Stimulated activated CD8-positive, alpha-beta memory T cell treated with anti-CD3 and anti-CD28 coated beads, Interleukin-4, amount 100 ng/mL, for 1 hour (primary cell): ENCODE measurements around the gene ALK.
"Not testable (repeated sequence)": the region's sequence is repeated elsewhere in the genome, so short reads cannot be mapped to it uniquely, and the experiment has no call there.

Experiments
- DNase-seq, 2 donors: peaks; one replicate each; pipeline ENCODE4 v3.0.0-alpha.2; 2020; ENCODE audit warnings: low read depth in 2 of 2, low spot score in 1 of 2

Gene ALK

GRCh38 chr2:29262681-29263260, 658.6 kb downstream of the ALK start:
- no peak for DNase-seq

- DNase-seq, result no peak
Observed at GRCh38 chr2:29261003-29261402, 660.4 kb downstream of the ALK start.

- no peak for DNase-seq
Observed at GRCh38 chr2:29260142-29260772, 661.1 kb downstream of the ALK start.

- no peak for DNase-seq
Observed at GRCh38 chr2:29259221-29259620, 662.2 kb downstream of the ALK start.

- no peak for DNase-seq
Observed at GRCh38 chr2:29255004-29255403, 666.4 kb downstream of the ALK start.

GRCh38 chr2:29253495-29254275, 667.7 kb downstream of the ALK start:
- DNase-seq, result not testable (repeated sequence)

- DNase-seq, result no peak
Observed at GRCh38 chr2:29253026-29253425, 668.4 kb downstream of the ALK start.

- DNase-seq, result no peak
Observed at GRCh38 chr2:29251406-29251805, 670.0 kb downstream of the ALK start.

- DNase-seq, result no peak
Observed at GRCh38 chr2:29250977-29251376, 670.4 kb downstream of the ALK start.

GRCh38 chr2:29249666-29250253, 671.6 kb downstream of the ALK start:
- DNase-seq, result no peak

- DNase-seq, result no peak
Observed at GRCh38 chr2:29247336-29247914, 674.0 kb downstream of the ALK start.

- DNase-seq, result no peak
Observed at GRCh38 chr2:29246383-29247300, 674.7 kb downstream of the ALK start.

- no peak for DNase-seq
Observed at GRCh38 chr2:29245742-29246382, 675.5 kb downstream of the ALK start.

GRCh38 chr2:29245035-29245741, 676.2 kb downstream of the ALK start:
- DNase-seq, result not testable (repeated sequence)

- no peak for DNase-seq
Observed at GRCh38 chr2:29242621-29243375, 678.6 kb downstream of the ALK start.

- DNase-seq, result no peak
Observed at GRCh38 chr2:29241955-29242565, 679.3 kb downstream of the ALK start.

GRCh38 chr2:29241341-29241740, 680.0 kb downstream of the ALK start:
- DNase-seq, result no peak

- DNase-seq, result no peak
Observed at GRCh38 chr2:29240601-29241000, 680.8 kb downstream of the ALK start.
